HEK293 (cell line): Measurements from ENCODE around the gene KCNV2.

Experiments
- FEZF1 ChIP-seq: fragments of 450-650 bp; formaldehyde crosslinking; IDR thresholded peaks from 2 replicates; pipeline ENCODE4 v1.5.1; 2016; ENCODE audit warnings: missing biosample characterization, missing genetic modification characterization
- GLIS2 ChIP-seq: fragments of 450-650 bp; formaldehyde crosslinking; IDR thresholded peaks from 2 replicates; pipeline ENCODE4 v1.5.1; 2016; ENCODE audit warnings: missing biosample characterization, missing genetic modification characterization
- IKZF3 ChIP-seq: fragments of 450-650 bp; IDR thresholded peaks from 2 replicates; pipeline ENCODE4 v1.5.0; 2018; ENCODE audit warnings: missing biosample characterization, mild to moderate bottlenecking, missing genetic modification characterization, moderate library complexity
- KLF7 ChIP-seq: fragments of 450-650 bp; formaldehyde crosslinking; IDR thresholded peaks from 2 replicates; pipeline ENCODE4 v1.5.1; 2016; ENCODE audit warnings: missing biosample characterization, missing genetic modification characterization, borderline replicate concordance
- MZF1 ChIP-seq: fragments of 450-650 bp; formaldehyde crosslinking; IDR thresholded peaks from 2 replicates; pipeline ENCODE4 v1.5.1; 2017; ENCODE audit warnings: missing biosample characterization, missing genetic modification characterization, borderline replicate concordance
- RBAK ChIP-seq: fragments of 450-650 bp; formaldehyde crosslinking; IDR thresholded peaks from 2 replicates; pipeline ENCODE4 v1.5.1; 2016; ENCODE audit warnings: missing biosample characterization, missing genetic modification characterization
- SALL2 ChIP-seq: fragments of 450-650 bp; formaldehyde crosslinking; IDR thresholded peaks from 2 replicates; pipeline ENCODE4 v1.5.0; 2017; ENCODE audit warnings: missing biosample characterization, mild to moderate bottlenecking, missing genetic modification characterization, borderline replicate concordance
- SP2 ChIP-seq: fragments of 450-650 bp; formaldehyde crosslinking; IDR thresholded peaks from 2 replicates; pipeline ENCODE4 v1.5.1; 2016; ENCODE audit warnings: missing biosample characterization, missing genetic modification characterization
- TRIM28 ChIP-seq: IDR thresholded peaks from 2 replicates; pipeline ENCODE4 v1.6.1; 2011; ENCODE audit warnings: low read length, control low read depth, borderline replicate concordance
- ZBTB1 ChIP-seq: fragments of 450-650 bp; formaldehyde crosslinking; IDR thresholded peaks from 2 replicates; pipeline ENCODE4 v1.5.1; 2016; ENCODE audit warnings: missing biosample characterization, missing genetic modification characterization
- ZBTB20 ChIP-seq: fragments of 450-650 bp; formaldehyde crosslinking; IDR thresholded peaks from 2 replicates; pipeline ENCODE4 v1.5.1; 2016; ENCODE audit warnings: missing biosample characterization, missing genetic modification characterization
- ZBTB8A ChIP-seq: fragments of 450-650 bp; formaldehyde crosslinking; IDR thresholded peaks from 2 replicates; pipeline ENCODE4 v1.5.1; 2016; ENCODE audit warnings: missing biosample characterization, missing genetic modification characterization
- ZEB2 ChIP-seq: fragments of 450-650 bp; formaldehyde crosslinking; IDR thresholded peaks from 2 replicates; pipeline ENCODE4 v1.5.1; 2016; ENCODE audit warnings: missing biosample characterization, missing genetic modification characterization
- ZFHX2 ChIP-seq: fragments of 450-650 bp; formaldehyde crosslinking; conservative IDR thresholded peaks from 2 replicates; pipeline ENCODE4 v1.5.1; 2016; ENCODE audit warnings: missing biosample characterization, missing genetic modification characterization
- ZFP41 ChIP-seq: fragments of 450-650 bp; formaldehyde crosslinking; IDR thresholded peaks from 2 replicates; pipeline ENCODE4 v1.5.1; 2016; ENCODE audit warnings: missing biosample characterization, missing genetic modification characterization, borderline replicate concordance
- ZFP69B ChIP-seq: fragments of 450-650 bp; formaldehyde crosslinking; IDR thresholded peaks from 2 replicates; pipeline ENCODE4 v1.5.1; 2016; ENCODE audit warnings: missing biosample characterization, missing genetic modification characterization
- ZNF10 ChIP-seq: fragments of 450-650 bp; formaldehyde crosslinking; IDR thresholded peaks from 2 replicates; pipeline ENCODE4 v1.5.1; 2017; ENCODE audit warnings: missing biosample characterization, missing genetic modification characterization
- ZNF112 ChIP-seq: fragments of 450-650 bp; formaldehyde crosslinking; IDR thresholded peaks from 2 replicates; pipeline ENCODE4 v1.5.0; 2017; ENCODE audit warnings: missing biosample characterization, missing genetic modification characterization
- ZNF132 ChIP-seq: fragments of 450-650 bp; formaldehyde crosslinking; IDR thresholded peaks from 2 replicates; pipeline ENCODE4 v1.5.1; 2017; ENCODE audit warnings: missing biosample characterization, missing genetic modification characterization, borderline replicate concordance
- ZNF133 ChIP-seq: fragments of 450-650 bp; formaldehyde crosslinking; IDR thresholded peaks from 2 replicates; pipeline ENCODE4 v1.5.1; 2016; ENCODE audit warnings: missing biosample characterization, missing genetic modification characterization
- ZNF184 ChIP-seq: fragments of 450-650 bp; IDR thresholded peaks from 2 replicates; pipeline ENCODE4 v1.5.1; 2018; ENCODE audit warnings: missing biosample characterization, mild to moderate bottlenecking, missing genetic modification characterization
- ZNF202 ChIP-seq: fragments of 450-650 bp; formaldehyde crosslinking; IDR thresholded peaks from 2 replicates; pipeline ENCODE4 v1.5.1; 2016; ENCODE audit warnings: missing biosample characterization, missing genetic modification characterization, borderline replicate concordance
- ZNF239 ChIP-seq: fragments of 450-650 bp; formaldehyde crosslinking; IDR thresholded peaks from 2 replicates; pipeline ENCODE4 v1.5.1; 2016; ENCODE audit warnings: missing biosample characterization, missing genetic modification characterization
- ZNF24 ChIP-seq: fragments of 450-650 bp; formaldehyde crosslinking; IDR thresholded peaks from 2 replicates; pipeline ENCODE4 v1.5.1; 2016; ENCODE audit warnings: missing biosample characterization, missing genetic modification characterization
- ZNF292 ChIP-seq: fragments of 450-650 bp; formaldehyde crosslinking; IDR thresholded peaks from 2 replicates; pipeline ENCODE4 v1.5.1; 2016; ENCODE audit warnings: low read depth, missing biosample characterization, missing genetic modification characterization, borderline replicate concordance
- ZNF426 ChIP-seq: fragments of 450-650 bp; formaldehyde crosslinking; IDR thresholded peaks from 2 replicates; pipeline ENCODE4 v1.5.1; 2017; ENCODE audit warnings: missing biosample characterization, missing genetic modification characterization, mild to moderate bottlenecking, inconsistent platforms, moderate library complexity
- ZNF473 ChIP-seq: fragments of 450-650 bp; formaldehyde crosslinking; IDR thresholded peaks from 2 replicates; pipeline ENCODE4 v1.5.1; 2017; ENCODE audit warnings: missing biosample characterization, missing genetic modification characterization
- ZNF621 ChIP-seq: fragments of 450-650 bp; formaldehyde crosslinking; IDR thresholded peaks from 2 replicates; pipeline ENCODE4 v1.5.1; 2017; ENCODE audit warnings: missing biosample characterization, missing genetic modification characterization
- ZNF624 ChIP-seq: fragments of 450-650 bp; formaldehyde crosslinking; IDR thresholded peaks from 2 replicates; pipeline ENCODE4 v1.5.1; 2017; ENCODE audit warnings: missing biosample characterization, missing genetic modification characterization
- ZNF664 ChIP-seq: fragments of 450-650 bp; formaldehyde crosslinking; IDR thresholded peaks from 2 replicates; pipeline ENCODE4 v1.5.1; 2016; ENCODE audit warnings: missing biosample characterization, missing genetic modification characterization
- ZNF670 ChIP-seq: fragments of 450-650 bp; formaldehyde crosslinking; IDR thresholded peaks from 2 replicates; pipeline ENCODE4 v1.5.1; 2016; ENCODE audit warnings: missing biosample characterization, missing genetic modification characterization, low read depth
- ZNF830 ChIP-seq: fragments of 450-650 bp; IDR thresholded peaks from 2 replicates; pipeline ENCODE4 v1.5.0; 2018; ENCODE audit warnings: missing biosample characterization, missing genetic modification characterization, low read depth, mild to moderate bottlenecking, moderate library complexity
- ZXDB ChIP-seq: fragments of 450-650 bp; formaldehyde crosslinking; IDR thresholded peaks from 2 replicates; pipeline ENCODE4 v1.5.1; 2016; ENCODE audit warnings: missing biosample characterization, missing genetic modification characterization
- TF ChIP-seq, protein P1 (sequence below): fragments of 450-650 bp; formaldehyde crosslinking; IDR thresholded peaks from 2 replicates; pipeline ENCODE4 v1.5.1; 2016; ENCODE audit warnings: missing biosample characterization, missing genetic modification characterization
- TF ChIP-seq, protein P2 (sequence below): fragments of 450-650 bp; formaldehyde crosslinking; IDR thresholded peaks from 2 replicates; pipeline ENCODE4; 2016; ENCODE audit warnings: missing biosample characterization, missing genetic modification characterization
- TF ChIP-seq, protein P3 (sequence below): fragments of 450-650 bp; formaldehyde crosslinking; IDR thresholded peaks from 2 replicates; pipeline ENCODE4 v1.5.1; 2016; ENCODE audit warnings: missing biosample characterization, missing genetic modification characterization

The KCNV2 gene

DNA sequence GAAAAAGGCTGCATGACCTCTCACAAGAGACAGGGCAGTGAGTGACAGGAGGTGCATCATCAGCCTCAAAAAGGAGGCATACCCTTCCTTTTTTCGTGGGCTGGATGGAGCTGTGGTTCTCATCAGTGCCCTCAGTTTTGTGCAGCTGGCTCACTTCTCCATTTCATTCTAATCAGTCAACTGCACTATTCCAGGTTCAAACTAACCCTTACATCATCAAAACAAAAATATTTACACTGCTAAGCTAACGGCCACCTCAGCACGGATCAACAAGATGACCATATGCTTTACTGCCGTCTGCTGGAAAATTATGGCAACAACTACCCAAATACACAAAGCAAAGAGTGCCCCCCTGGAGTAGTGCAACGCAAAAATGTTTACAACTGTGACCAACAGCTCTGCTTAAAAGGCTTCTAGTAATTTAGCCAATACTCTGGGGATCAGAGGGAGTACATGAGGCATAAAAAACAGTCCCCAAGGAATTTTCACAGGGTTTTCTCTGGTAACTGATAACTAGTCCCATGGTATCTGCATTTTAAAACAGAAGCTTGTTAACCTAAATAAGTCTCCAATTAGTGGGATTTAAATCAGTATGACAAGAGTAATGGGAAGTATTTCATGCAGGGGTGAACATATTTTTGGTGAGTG, 10.8 kb downstream of the KCNV2 start (continued):
- no peak for TF ChIP-seq RBAK (tag by site-specific recombination)
- no peak for TF ChIP-seq ZFP69B
- TF ChIP-seq SALL2 (tag by site-specific recombination): no peak
- TF ChIP-seq ZFHX2 (tag by site-specific recombination): no peak
- no peak for TF ChIP-seq KLF7 (tag by site-specific recombination)
- no peak for TF ChIP-seq ZNF624 (tag by site-specific recombination)
- TF ChIP-seq ZNF670 (tag by site-specific recombination): no peak
- peak; percentile 83 for TF ChIP-seq MZF1
- TF ChIP-seq ZNF202: no peak
- TF ChIP-seq ZBTB8A: no peak
- no peak for TF ChIP-seq ZXDB
- TF ChIP-seq, protein P1, sequence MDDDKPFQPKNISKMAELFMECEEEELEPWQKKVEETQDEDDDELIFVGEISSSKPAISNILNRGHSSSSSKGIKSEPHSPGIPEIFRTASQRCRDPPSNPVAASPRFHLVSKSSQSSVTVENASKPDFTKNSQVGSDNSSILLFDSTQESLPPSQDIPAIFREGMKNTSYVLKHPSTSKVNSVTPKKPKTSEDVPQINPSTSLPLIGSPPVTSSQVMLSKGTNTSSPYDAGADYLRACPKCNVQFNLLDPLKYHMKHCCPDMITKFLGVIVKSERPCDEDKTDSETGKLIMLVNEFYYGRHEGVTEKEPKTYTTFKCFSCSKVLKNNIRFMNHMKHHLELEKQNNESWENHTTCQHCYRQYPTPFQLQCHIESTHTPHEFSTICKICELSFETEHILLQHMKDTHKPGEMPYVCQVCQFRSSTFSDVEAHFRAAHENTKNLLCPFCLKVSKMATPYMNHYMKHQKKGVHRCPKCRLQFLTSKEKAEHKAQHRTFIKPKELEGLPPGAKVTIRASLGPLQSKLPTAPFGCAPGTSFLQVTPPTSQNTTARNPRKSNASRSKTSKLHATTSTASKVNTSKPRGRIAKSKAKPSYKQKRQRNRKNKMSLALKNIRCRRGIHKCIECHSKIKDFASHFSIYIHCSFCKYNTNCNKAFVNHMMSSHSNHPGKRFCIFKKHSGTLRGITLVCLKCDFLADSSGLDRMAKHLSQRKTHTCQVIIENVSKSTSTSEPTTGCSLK (tag by site-specific recombination): no peak
- no peak for TF ChIP-seq ZNF292
- TF ChIP-seq ZBTB20 (tag by site-specific recombination): no peak
- TF ChIP-seq SP2: no peak
- TF ChIP-seq TRIM28: peak; percentile 19; the same call in 1 of the 2 replicates
- TF ChIP-seq ZNF133: no peak
- TF ChIP-seq ZEB2 (tag by site-specific recombination): peak; percentile 57; the same call in 1 of the 2 replicates
- TF ChIP-seq ZNF621 (tag by site-specific recombination): no peak
- TF ChIP-seq, protein P2, sequence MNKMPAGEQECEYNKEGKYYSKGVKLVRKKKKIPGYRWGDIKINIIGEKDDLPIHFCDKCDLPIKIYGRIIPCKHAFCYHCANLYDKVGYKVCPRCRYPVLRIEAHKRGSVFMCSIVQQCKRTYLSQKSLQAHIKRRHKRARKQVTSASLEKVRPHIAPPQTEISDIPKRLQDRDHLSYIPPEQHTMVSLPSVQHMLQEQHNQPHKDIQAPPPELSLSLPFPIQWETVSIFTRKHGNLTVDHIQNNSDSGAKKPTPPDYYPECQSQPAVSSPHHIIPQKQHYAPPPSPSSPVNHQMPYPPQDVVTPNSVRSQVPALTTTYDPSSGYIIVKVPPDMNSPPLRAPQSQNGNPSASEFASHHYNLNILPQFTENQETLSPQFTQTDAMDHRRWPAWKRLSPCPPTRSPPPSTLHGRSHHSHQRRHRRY (tag by site-specific recombination): no peak
- peak; percentile 73; the same call in 1 of the 2 replicates for TF ChIP-seq ZNF24 (tag by site-specific recombination)
- no peak for TF ChIP-seq ZNF473 (tag by site-specific recombination)
- TF ChIP-seq ZNF112 (tag by site-specific recombination): no peak
- no peak for TF ChIP-seq ZNF830 (tag by site-specific recombination)
- TF ChIP-seq ZNF184 (tag by site-specific recombination): peak; percentile 78; the same call in 1 of the 2 replicates
- TF ChIP-seq ZNF10 (tag by site-specific recombination): no peak
- no peak for TF ChIP-seq IKZF3
- 0 out of 2 replicates have a peak, but pooled peaks have one; percentile 61 for TF ChIP-seq ZBTB1
- TF ChIP-seq ZNF664 (tag by site-specific recombination): peak; percentile 49; the same call in 1 of the 2 replicates
- TF ChIP-seq FEZF1: peak; percentile 60
- 0 out of 2 replicates have a peak, but pooled peaks have one; percentile 14 for TF ChIP-seq GLIS2
- no peak for TF ChIP-seq ZNF239 (tag by site-specific recombination)
- TF ChIP-seq ZFP41: no peak
- no peak for TF ChIP-seq ZNF132 (tag by site-specific recombination)
- no peak for TF ChIP-seq ZNF426 (tag by site-specific recombination)
- TF ChIP-seq, protein P3, sequence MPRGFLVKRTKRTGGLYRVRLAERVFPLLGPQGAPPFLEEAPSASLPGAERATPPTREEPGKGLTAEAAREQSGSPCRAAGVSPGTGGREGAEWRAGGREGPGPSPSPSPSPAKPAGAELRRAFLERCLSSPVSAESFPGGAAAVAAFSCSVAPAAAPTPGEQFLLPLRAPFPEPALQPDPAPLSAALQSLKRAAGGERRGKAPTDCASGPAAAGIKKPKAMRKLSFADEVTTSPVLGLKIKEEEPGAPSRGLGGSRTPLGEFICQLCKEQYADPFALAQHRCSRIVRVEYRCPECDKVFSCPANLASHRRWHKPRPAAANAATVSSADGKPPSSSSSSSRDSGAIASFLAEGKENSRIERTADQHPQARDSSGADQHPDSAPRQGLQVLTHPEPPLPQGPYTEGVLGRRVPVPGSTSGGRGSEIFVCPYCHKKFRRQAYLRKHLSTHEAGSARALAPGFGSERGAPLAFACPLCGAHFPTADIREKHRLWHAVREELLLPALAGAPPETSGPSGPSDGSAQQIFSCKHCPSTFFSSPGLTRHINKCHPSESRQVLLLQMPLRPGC: peak; percentile 91
